Gastrocnemius medialis (tissue), 4 donors: ENCODE measurements around the gene NOS1AP.
"Not testable (repeated sequence)": the region's sequence is repeated elsewhere in the genome, so short reads cannot be mapped to it uniquely, and the experiment has no call there.

ENCODE experiments used
- POLR2A ChIP-seq, 2 donors: fragments of 450-650 bp; IDR thresholded peaks; one replicate each; pipeline ENCODE4 v1.6.1; 2017; ENCODE audit warnings: antibody characterized with exemption in 2 of 2, mild to moderate bottlenecking in 2 of 2, moderate library complexity in 2 of 2
- TF ChIP-seq, protein P1 (sequence below), 5 experiments: fragments of 450-650 bp in 3 of 5; fragments of 200-600 bp in 2 of 5; sonication (generic) in 2 of 5; IDR thresholded peaks in 4 of 5; conservative IDR thresholded peaks in 1 of 5; 1 replicate in 4 of 5; 2 replicates in 1 of 5; pipeline ENCODE4 v1.5.1; 2016 to 2019; ENCODE audit warnings: antibody characterized with exemption in 5 of 5, mild to moderate bottlenecking in 3 of 5, moderate library complexity in 3 of 5

- TF ChIP-seq, protein P1, sequence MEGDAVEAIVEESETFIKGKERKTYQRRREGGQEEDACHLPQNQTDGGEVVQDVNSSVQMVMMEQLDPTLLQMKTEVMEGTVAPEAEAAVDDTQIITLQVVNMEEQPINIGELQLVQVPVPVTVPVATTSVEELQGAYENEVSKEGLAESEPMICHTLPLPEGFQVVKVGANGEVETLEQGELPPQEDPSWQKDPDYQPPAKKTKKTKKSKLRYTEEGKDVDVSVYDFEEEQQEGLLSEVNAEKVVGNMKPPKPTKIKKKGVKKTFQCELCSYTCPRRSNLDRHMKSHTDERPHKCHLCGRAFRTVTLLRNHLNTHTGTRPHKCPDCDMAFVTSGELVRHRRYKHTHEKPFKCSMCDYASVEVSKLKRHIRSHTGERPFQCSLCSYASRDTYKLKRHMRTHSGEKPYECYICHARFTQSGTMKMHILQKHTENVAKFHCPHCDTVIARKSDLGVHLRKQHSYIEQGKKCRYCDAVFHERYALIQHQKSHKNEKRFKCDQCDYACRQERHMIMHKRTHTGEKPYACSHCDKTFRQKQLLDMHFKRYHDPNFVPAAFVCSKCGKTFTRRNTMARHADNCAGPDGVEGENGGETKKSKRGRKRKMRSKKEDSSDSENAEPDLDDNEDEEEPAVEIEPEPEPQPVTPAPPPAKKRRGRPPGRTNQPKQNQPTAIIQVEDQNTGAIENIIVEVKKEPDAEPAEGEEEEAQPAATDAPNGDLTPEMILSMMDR (IDR thresholded peaks at IDR 0.05 in 4 of 5, conservative IDR thresholded peaks at IDR 0.05 in 1 of 5): not testable (repeated sequence)
- TF ChIP-seq POLR2A (IDR thresholded peaks at IDR 0.05): not testable (repeated sequence)
Observed at GRCh38 chr1:162201062-162201461, 131.6 kb downstream of the NOS1AP start.
